T-helper 17 cell (primary cell): ENCODE measurements around the gene LINGO1. TPM values are rescaled to one million over a fixed set of nuclear protein-coding genes. Genes with fewer than 3 reads are reported as not detected.

Experiments
- ATAC-seq: fragments of 150-1000 bp; cut with Tn5 transposase; 2 replicates; pipeline ENCODE4 v1.10.0; 2021; ENCODE audit warnings: mild to moderate bottlenecking, moderate library complexity
- DNase-seq, 3 donors: peaks; one replicate each; pipeline versions ENCODE4 v3.0.0 to v3.0.0-alpha.2; 2020 to 2021
- H3K9me3 ChIP-seq: one replicate; pipeline ENCODE4 v1.7.0; 2013; ENCODE audit warnings: low read length, mild to moderate bottlenecking; ENCODE audit not compliant: control insufficient read depth, poor library complexity, severe bottlenecking
- H3K27ac Mint-ChIP-seq: one replicate; pipeline ENCODE4 v1.8.0; 2022; ENCODE audit warnings: mild to moderate bottlenecking, moderate library complexity, mixed read lengths
- H3K27me3 Mint-ChIP-seq: one replicate; pipeline ENCODE4 v1.8.0; 2022; ENCODE audit warnings: mixed read lengths
- H3K36me3 Mint-ChIP-seq: one replicate; pipeline ENCODE4 v1.8.0; 2022; ENCODE audit warnings: low read depth, mixed read lengths
- H3K4me1 Mint-ChIP-seq: one replicate; pipeline ENCODE4 v1.8.0; 2022; ENCODE audit warnings: mild to moderate bottlenecking, mixed read lengths
- H3K4me3 Mint-ChIP-seq: one replicate; pipeline ENCODE4 v1.8.0; 2022; ENCODE audit warnings: mild to moderate bottlenecking, moderate library complexity, mixed read lengths
- total RNA-seq, 4 donors: library from RNA in 2 of 4; stranded (reverse) in 2 of 4; gene quantifications; one replicate each; pipeline ENCODE4 v1.2.3 and lab custom pipeline; 2022 to 2026

LINGO1 gene
- total RNA-seq, 2 donors from 2014 or later: not detected

- H3K4me3 Mint-ChIP-seq: no peak overlapping the region
- H3K9me3 ChIP-seq: no peaks in the 10 kb centered on the region
- ATAC-seq: no peak
- H3K27ac Mint-ChIP-seq: no peak overlapping the region
- peaks cover 14% of the 10 kb centered on the region for H3K27me3 Mint-ChIP-seq
- no peak for DNase-seq
- H3K4me1 Mint-ChIP-seq: peaks cover 3% of the 10 kb centered on the region
- H3K36me3 Mint-ChIP-seq: peaks cover 4% of the 10 kb centered on the region
These were observed 33.4 kb downstream of the LINGO1 start for GRCh38 chr15:77599357-77599756.

- H3K4me1 Mint-ChIP-seq: peaks cover 2% of the 10 kb centered on the region
- H3K27ac Mint-ChIP-seq: no peak overlapping the region
- no peak for ATAC-seq
- DNase-seq: no peak
- no peak overlapping the region for H3K4me3 Mint-ChIP-seq
- peaks cover 2% of the 10 kb centered on the region for H3K36me3 Mint-ChIP-seq
- no peaks in the 10 kb centered on the region for H3K9me3 ChIP-seq
- H3K27me3 Mint-ChIP-seq: peaks cover 9% of the 10 kb centered on the region
These were observed 34.1 kb downstream of the LINGO1 start for GRCh38 chr15:77598644-77599043.

- Mint-ChIP-seq H3K27ac (peak overlapping the region; percentile 24), H3K36me3 (peaks cover 2% of the 10 kb centered on the region), H3K4me1 (peaks cover 2% of the 10 kb centered on the region), H3K27me3 (peaks cover 7% of the 10 kb centered on the region), H3K4me3 (no peak overlapping the region)
- ATAC-seq: no peak
- no peak for DNase-seq
- H3K9me3 ChIP-seq: no peaks in the 10 kb centered on the region
These were observed 34.8 kb downstream of the LINGO1 start for GRCh38 chr15:77597804-77598453.

- H3K27ac Mint-ChIP-seq: no peak overlapping the region
- ATAC-seq: no peak
These were observed 35.6 kb downstream of the LINGO1 start for GRCh38 chr15:77596821-77597803.

GRCh38 chr15:77595231-77595630 is 37.5 kb downstream of the LINGO1 start:
- Mint-ChIP-seq H3K27me3 (peaks cover 17% of the 10 kb centered on the region), H3K4me1 (no peaks in the 10 kb centered on the region), H3K27ac (no peak overlapping the region), H3K4me3 (no peak overlapping the region), H3K36me3 (peaks cover 2% of the 10 kb centered on the region)
- no peaks in the 10 kb centered on the region for H3K9me3 ChIP-seq
- ATAC-seq: no peak
- no peak for DNase-seq

More at GRCh38 chr15:77596821-77597803, 35.6 kb downstream of the LINGO1 start:
- Mint-ChIP-seq H3K4me3 (no peak overlapping the region), H3K27me3 (peaks cover 13% of the 10 kb centered on the region), H3K36me3 (peaks cover 2% of the 10 kb centered on the region), H3K4me1 (peaks cover 2% of the 10 kb centered on the region)
- H3K9me3 ChIP-seq: no peaks in the 10 kb centered on the region
- no peak for DNase-seq

GRCh38 chr15:77592758-77593157 is 40.0 kb downstream of the LINGO1 start:
- H3K4me1 Mint-ChIP-seq: no peaks in the 10 kb centered on the region
- no peaks in the 10 kb centered on the region for H3K9me3 ChIP-seq
- peaks cover 2% of the 10 kb centered on the region for H3K36me3 Mint-ChIP-seq
- H3K4me3 Mint-ChIP-seq: no peak overlapping the region
- ATAC-seq: no peak
- peaks cover 30% of the 10 kb centered on the region for H3K27me3 Mint-ChIP-seq
- no peak overlapping the region for H3K27ac Mint-ChIP-seq
- no peak for DNase-seq

GRCh38 chr15:77591968-77592613 is 40.6 kb downstream of the LINGO1 start:
- no peak overlapping the region for H3K4me3 Mint-ChIP-seq
- peaks cover 30% of the 10 kb centered on the region for H3K27me3 Mint-ChIP-seq
- peaks cover 2% of the 10 kb centered on the region for H3K36me3 Mint-ChIP-seq
- no peak overlapping the region for H3K27ac Mint-ChIP-seq
- ATAC-seq (no peak), DNase-seq (no peak)
- H3K9me3 ChIP-seq: no peaks in the 10 kb centered on the region
- H3K4me1 Mint-ChIP-seq: no peaks in the 10 kb centered on the region

GRCh38 chr15:77589839-77590238 is 42.9 kb downstream of the LINGO1 start:
- peaks cover 42% of the 10 kb centered on the region for H3K27me3 Mint-ChIP-seq
- no peak overlapping the region for H3K4me3 Mint-ChIP-seq
- no peaks in the 10 kb centered on the region for H3K9me3 ChIP-seq
- no peaks in the 10 kb centered on the region for H3K4me1 Mint-ChIP-seq
- no peak overlapping the region for H3K27ac Mint-ChIP-seq
- peaks cover 2% of the 10 kb centered on the region for H3K36me3 Mint-ChIP-seq
- DNase-seq (no peak), ATAC-seq (no peak)

- no peak for DNase-seq
- no peaks in the 10 kb centered on the region for H3K9me3 ChIP-seq
- no peak overlapping the region for H3K4me3 Mint-ChIP-seq
- H3K27ac Mint-ChIP-seq: no peak overlapping the region
- no peak for ATAC-seq
- H3K4me1 Mint-ChIP-seq: no peaks in the 10 kb centered on the region
- H3K36me3 Mint-ChIP-seq: peaks cover 2% of the 10 kb centered on the region
- peaks cover 55% of the 10 kb centered on the region for H3K27me3 Mint-ChIP-seq
These were observed 44.6 kb downstream of the LINGO1 start for GRCh38 chr15:77588126-77588525.

- no peaks in the 10 kb centered on the region for H3K9me3 ChIP-seq
- DNase-seq: no peak
- no peak for ATAC-seq
- peaks cover 45% of the 10 kb centered on the region for H3K27me3 Mint-ChIP-seq
- no peak overlapping the region for H3K4me3 Mint-ChIP-seq
- no peaks in the 10 kb centered on the region for H3K36me3 Mint-ChIP-seq
- H3K27ac Mint-ChIP-seq: no peak overlapping the region
- H3K4me1 Mint-ChIP-seq: no peaks in the 10 kb centered on the region
These were observed 48.0 kb downstream of the LINGO1 start for GRCh38 chr15:77584691-77585090.

- Mint-ChIP-seq H3K27ac (no peak overlapping the region), H3K36me3 (no peaks in the 10 kb centered on the region), H3K4me3 (no peak overlapping the region), H3K4me1 (no peaks in the 10 kb centered on the region), H3K27me3 (peaks cover 41% of the 10 kb centered on the region)
- DNase-seq: no peak
- no peak for ATAC-seq
- H3K9me3 ChIP-seq: no peaks in the 10 kb centered on the region
These were observed 48.5 kb downstream of the LINGO1 start for GRCh38 chr15:77584201-77584600.

- H3K9me3 ChIP-seq: no peaks in the 10 kb centered on the region
- H3K4me1 Mint-ChIP-seq: no peaks in the 10 kb centered on the region
- H3K27me3 Mint-ChIP-seq: peaks cover 32% of the 10 kb centered on the region
- H3K4me3 Mint-ChIP-seq: no peak overlapping the region
- ATAC-seq (no peak), DNase-seq (no peak)
- H3K27ac Mint-ChIP-seq: no peak overlapping the region
- no peaks in the 10 kb centered on the region for H3K36me3 Mint-ChIP-seq
These were observed 49.9 kb downstream of the LINGO1 start for GRCh38 chr15:77582763-77583162.

- no peak for DNase-seq
- no peaks in the 10 kb centered on the region for H3K9me3 ChIP-seq
- no peak overlapping the region for H3K27ac Mint-ChIP-seq
- no peaks in the 10 kb centered on the region for H3K36me3 Mint-ChIP-seq
- no peaks in the 10 kb centered on the region for H3K4me1 Mint-ChIP-seq
- no peak overlapping the region for H3K4me3 Mint-ChIP-seq
- no peak for ATAC-seq
- peaks cover 32% of the 10 kb centered on the region for H3K27me3 Mint-ChIP-seq
These were observed 50.7 kb downstream of the LINGO1 start for GRCh38 chr15:77581896-77582569.
